Endothelial cell of umbilical vein (primary cell): ENCODE results near the gene UBE2K. TPM values are rescaled to one million over a fixed set of nuclear protein-coding genes. Genes with fewer than 3 reads are reported as not detected.
"Not testable (repeated sequence)": the region's sequence is repeated elsewhere in the genome, so short reads cannot be mapped to it uniquely, and the experiment has no call there.

Experiments used
- BruUV-seq: library from RNA; stranded (reverse); fragments of 400-500 nt; replicated peaks from 2 replicates; lab custom pipeline; 2021; lab: Mats Ljungman, UMichigan
- CTCF ChIA-PET: fragments of 300-600, 350-600 bp; sonication (Branson Sonifier 250); formaldehyde crosslinking; loops from one replicate; lab custom pipeline; 2021; ENCODE audit warnings: antibody characterized with exemption, inconsistent platforms; lab: Charles Lee
- POLR2A ChIA-PET: fragments of 300-600, 350-600 bp; sonication (Branson Sonifier 250); formaldehyde crosslinking; loops from one replicate; lab custom pipeline; 2021; ENCODE audit warnings: antibody characterized with exemption, inconsistent platforms; lab: Charles Lee
- DNase-seq: peaks from one replicate; pipeline ENCODE4 v3.0.0-alpha.2; 2011; ENCODE audit warnings: low read depth, low spot score
- FAIRE-seq: peaks from 2 replicates; lab custom pipeline; 2011; peaks lifted over from hg19 to GRCh38; lab: Jason Lieb, UNC
- H2AFZ ChIP-seq: 2 replicates; pipeline ENCODE4 v1.6.0; 2012; ENCODE audit warnings: low read depth, low read length, control low read depth, inconsistent platforms
- H3K27ac ChIP-seq: 2 replicates; pipeline ENCODE4 v1.5.1; 2011; ENCODE audit warnings: low read depth, mild to moderate bottlenecking, control low read depth, low read length, moderate library complexity; ENCODE audit not compliant: insufficient read depth
- H3K27me3 ChIP-seq, 2 experiments: 2 replicates each; pipeline versions ENCODE4 v1.6.0 to v1.6.1; 2011; ENCODE audit warnings: low read length in 2 of 2, mixed read lengths in 1 of 2; ENCODE audit not compliant: control insufficient read depth in 2 of 2, insufficient read depth in 2 of 2
- H3K36me3 ChIP-seq, 2 experiments: 2 replicates in 1 of 2; 3 replicates in 1 of 2; pipeline ENCODE4 v1.5.1; 2011; ENCODE audit warnings: low read length in 2 of 2, mild to moderate bottlenecking in 1 of 2, moderate library complexity in 1 of 2; ENCODE audit not compliant: control insufficient read depth in 2 of 2, insufficient read depth in 2 of 2; ENCODE audit errors: extremely low read depth in 1 of 2
- H3K4me1 ChIP-seq: 3 replicates; pipeline ENCODE4 v1.5.1; 2011; ENCODE audit warnings: mild to moderate bottlenecking, low read length; ENCODE audit not compliant: control insufficient read depth, insufficient read depth; ENCODE audit errors: extremely low read depth
- H3K4me2 ChIP-seq: 2 replicates; pipeline ENCODE4 v1.6.1; 2011; ENCODE audit warnings: low read length, control low read depth, mixed read lengths; ENCODE audit not compliant: insufficient read depth
- H3K4me3 ChIP-seq, 3 experiments: fragments of 200-600 bp in 1 of 3; sonication (generic), shearing (Covaris generic) in 1 of 3; replicated peaks in 1 of 3; 2 replicates each; pipeline ENCODE4 v1.5.1; 2011 to 2016; ENCODE audit warnings: control low read depth in 3 of 3, low read length in 3 of 3, mild to moderate bottlenecking in 2 of 3, inconsistent platforms in 1 of 3, low read depth in 1 of 3, moderate library complexity in 1 of 3; ENCODE audit not compliant: insufficient read depth in 1 of 3
- H3K79me2 ChIP-seq: 2 replicates; pipeline ENCODE4 v1.6.0; 2012; ENCODE audit warnings: low read length, inconsistent platforms; ENCODE audit not compliant: control insufficient read depth, insufficient read depth
- H3K9ac ChIP-seq: replicated peaks from 2 replicates; pipeline ENCODE3; 2011; ENCODE audit warnings: low read length, control low read depth; ENCODE audit not compliant: insufficient read depth; ENCODE audit errors: extremely low read depth
- H3K9me1 ChIP-seq: replicated peaks from 3 replicates; pipeline ENCODE4 v1.6.0; 2011; ENCODE audit warnings: mild to moderate bottlenecking, low read length; ENCODE audit not compliant: control insufficient read depth, insufficient read depth; ENCODE audit errors: extremely low read depth
- H3K9me3 ChIP-seq: replicated peaks from 2 replicates; pipeline ENCODE4 v1.5.1; 2012; ENCODE audit warnings: low read length, inconsistent platforms; ENCODE audit not compliant: control insufficient read depth, insufficient read depth
- H4K20me1 ChIP-seq: replicated peaks from 2 replicates; pipeline ENCODE3; 2011; ENCODE audit warnings: mild to moderate bottlenecking, low read length; ENCODE audit not compliant: control insufficient read depth, insufficient read depth; ENCODE audit errors: extremely low read depth
- EZH2 ChIP-seq: IDR thresholded peaks from 2 replicates; pipeline ENCODE4 v1.6.1; 2012; ENCODE audit warnings: borderline replicate concordance, low read depth, mild to moderate bottlenecking, moderate library complexity, low read length, inconsistent platforms; ENCODE audit not compliant: severe bottlenecking
- FOS ChIP-seq: IDR thresholded peaks from 2 replicates; pipeline ENCODE4 v1.6.1; 2011; ENCODE audit warnings: mild to moderate bottlenecking, low read length, moderate library complexity, borderline replicate concordance; ENCODE audit not compliant: insufficient read depth
- GATA2 ChIP-seq: IDR thresholded peaks from 2 replicates; pipeline ENCODE4 v1.7.0; 2011; ENCODE audit warnings: low read depth, mild to moderate bottlenecking, moderate library complexity, mixed read lengths, low read length; ENCODE audit not compliant: insufficient read length, insufficient read depth
- JUN ChIP-seq: IDR thresholded peaks from 2 replicates; pipeline ENCODE4 v1.6.1; 2011; ENCODE audit warnings: borderline replicate concordance, low read depth; ENCODE audit not compliant: insufficient read length, insufficient read depth
- MYC ChIP-seq: IDR thresholded peaks from one replicate; pipeline ENCODE4 v1.6.1; 2011; ENCODE audit warnings: mild to moderate bottlenecking, low read depth, low read length
- POLR2A ChIP-seq: IDR thresholded peaks from 2 replicates; pipeline ENCODE4 v1.6.1; 2012; ENCODE audit warnings: low read depth, mild to moderate bottlenecking, control low read depth, low read length
- POLR2AphosphoS5 ChIP-seq: IDR thresholded peaks from 2 replicates; pipeline ENCODE4 v1.6.1; 2012; ENCODE audit warnings: low read depth, mild to moderate bottlenecking, control low read depth, low read length, moderate library complexity; ENCODE audit not compliant: insufficient read depth
- dilution Hi-C: fragments of 300-500 bp; cut with MboI; formaldehyde crosslinking; loops from one replicate; pipeline ENCODE4 v1.15.0; 2019; ENCODE audit warnings: low sequenced_read_pairs; ENCODE audit not compliant: extremely low pct_ligation_motif_present
- intact Hi-C: fragments of 100-400 bp; cut with micrococcal nuclease; formaldehyde crosslinking; loops from one replicate; pipeline ENCODE4 v1.10.0; 2022
- polyA plus RNA-seq, 4 experiments: library from polyadenylated mRNA; depleted of rRNA in 3 of 4; stranded (reverse) in 3 of 4; unstranded in 1 of 4; fragments of >200 nt; gene quantifications; 2 replicates each; pipeline versions ENCODE4 v1.2.1 to v1.2.3, GENCODE V29; 2011 to 2012; ENCODE audit warnings: missing spikeins in 1 of 4
- total RNA-seq: library from RNA; stranded (reverse); gene quantifications from 2 replicates; pipeline ENCODE4 v1.2.3, GENCODE V29; 2021
- TF ChIP-seq, protein P1 (sequence below), 2 donors: IDR thresholded peaks; 1 replicate in 1 of 2; 2 replicates in 1 of 2; pipeline ENCODE4 v1.5.1; 2011; ENCODE audit warnings: low read length in 2 of 2, mild to moderate bottlenecking in 2 of 2, moderate library complexity in 2 of 2, control low read depth in 1 of 2, inconsistent platforms in 1 of 2, low read depth in 1 of 2; ENCODE audit not compliant: insufficient read depth in 1 of 2; ENCODE audit errors: extremely low read depth in 1 of 2
- TF ChIP-seq, protein P2 (sequence below): IDR thresholded peaks from 2 replicates; pipeline ENCODE4 v1.6.1; 2011; ENCODE audit not compliant: insufficient read depth, insufficient read length

The UBE2K gene
- total and polyA plus RNA-seq, 2 donors (not counting 3 experiments of a cell fraction or from before 2014, with no cell fraction given), result 32.5 to 97.8 TPM

- TF ChIP-seq EZH2, result no peak
- no peak for TF ChIP-seq MYC
- TF ChIP-seq JUN, result no peak
- TF ChIP-seq POLR2AphosphoS5, result no peak
- no peak for TF ChIP-seq POLR2A
- no peak for TF ChIP-seq FOS
- TF ChIP-seq, protein P1, sequence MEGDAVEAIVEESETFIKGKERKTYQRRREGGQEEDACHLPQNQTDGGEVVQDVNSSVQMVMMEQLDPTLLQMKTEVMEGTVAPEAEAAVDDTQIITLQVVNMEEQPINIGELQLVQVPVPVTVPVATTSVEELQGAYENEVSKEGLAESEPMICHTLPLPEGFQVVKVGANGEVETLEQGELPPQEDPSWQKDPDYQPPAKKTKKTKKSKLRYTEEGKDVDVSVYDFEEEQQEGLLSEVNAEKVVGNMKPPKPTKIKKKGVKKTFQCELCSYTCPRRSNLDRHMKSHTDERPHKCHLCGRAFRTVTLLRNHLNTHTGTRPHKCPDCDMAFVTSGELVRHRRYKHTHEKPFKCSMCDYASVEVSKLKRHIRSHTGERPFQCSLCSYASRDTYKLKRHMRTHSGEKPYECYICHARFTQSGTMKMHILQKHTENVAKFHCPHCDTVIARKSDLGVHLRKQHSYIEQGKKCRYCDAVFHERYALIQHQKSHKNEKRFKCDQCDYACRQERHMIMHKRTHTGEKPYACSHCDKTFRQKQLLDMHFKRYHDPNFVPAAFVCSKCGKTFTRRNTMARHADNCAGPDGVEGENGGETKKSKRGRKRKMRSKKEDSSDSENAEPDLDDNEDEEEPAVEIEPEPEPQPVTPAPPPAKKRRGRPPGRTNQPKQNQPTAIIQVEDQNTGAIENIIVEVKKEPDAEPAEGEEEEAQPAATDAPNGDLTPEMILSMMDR (IDR thresholded peaks at IDR 0.05; ENCODE audit: extremely low read depth in 1 of 2, insufficient read depth in 1 of 2, low read depth in 1 of 2, low read length in 2 of 2), result no peak
- TF ChIP-seq, protein P2, sequence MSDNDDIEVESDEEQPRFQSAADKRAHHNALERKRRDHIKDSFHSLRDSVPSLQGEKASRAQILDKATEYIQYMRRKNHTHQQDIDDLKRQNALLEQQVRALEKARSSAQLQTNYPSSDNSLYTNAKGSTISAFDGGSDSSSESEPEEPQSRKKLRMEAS, result no peak
- no peak for TF ChIP-seq GATA2
- Histone ChIP-seq H3K27me3 (no peaks in the 10 kb centered on the region), H3K27ac (no peak overlapping the region), H3K79me2 (no peaks in the 10 kb centered on the region), H3K9ac (no peak overlapping the region), H3K9me3 (no peaks in the 10 kb centered on the region), H2AFZ (no peak overlapping the region), H3K4me3 (no peak overlapping the region), H3K4me1 (no peaks in the 10 kb centered on the region), H3K4me2 (no peak overlapping the region), H4K20me1 (no peaks in the 10 kb centered on the region), H3K9me1 (no peaks in the 10 kb centered on the region), H3K36me3 (peaks cover 7 to 15% of the 10 kb centered on the region in 2 experiments)
- CTCF ChIA-PET, result no interaction called here
- dilution Hi-C loops (no loop called here), intact Hi-C loops (no loop called here)
- POLR2A ChIA-PET, result no interaction called here
- DNase-seq (no peak), FAIRE-seq (no peak)
- BruUV-seq, result no TSS peak
Observed at GRCh38 chr4:39770969-39771724, 73.2 kb downstream of the UBE2K start.

GRCh38 chr4:39781988-39782387 is 84.1 kb downstream of the UBE2K start:
- POLR2A ChIA-PET, DNase-seq, intact Hi-C loops, H3K79me2 ChIP-seq, H3K4me2 ChIP-seq, H3K27me3 ChIP-seq, H4K20me1 ChIP-seq, FAIRE-seq, H3K4me3 ChIP-seq, H3K27ac ChIP-seq, H3K9ac ChIP-seq, H3K36me3 ChIP-seq, BruUV-seq, H3K9me1 ChIP-seq, H3K9me3 ChIP-seq, H2AFZ ChIP-seq, dilution Hi-C loops, H3K4me1 ChIP-seq, CTCF ChIA-PET: not testable (repeated sequence)
